ENCODE measurements around the gene ARHGEF4. TPM values are rescaled to one million over a fixed set of nuclear protein-coding genes. Genes with fewer than 3 reads are reported as not detected.

ARHGEF4 gene
- total and polyA plus RNA-seq, 10 of the 15 experiments (the other 5 are each of a cell fraction or from before 2014, with no cell fraction given): 0.02 to 0.24 (median 0.16) TPM; not detected in 6

DNA sequence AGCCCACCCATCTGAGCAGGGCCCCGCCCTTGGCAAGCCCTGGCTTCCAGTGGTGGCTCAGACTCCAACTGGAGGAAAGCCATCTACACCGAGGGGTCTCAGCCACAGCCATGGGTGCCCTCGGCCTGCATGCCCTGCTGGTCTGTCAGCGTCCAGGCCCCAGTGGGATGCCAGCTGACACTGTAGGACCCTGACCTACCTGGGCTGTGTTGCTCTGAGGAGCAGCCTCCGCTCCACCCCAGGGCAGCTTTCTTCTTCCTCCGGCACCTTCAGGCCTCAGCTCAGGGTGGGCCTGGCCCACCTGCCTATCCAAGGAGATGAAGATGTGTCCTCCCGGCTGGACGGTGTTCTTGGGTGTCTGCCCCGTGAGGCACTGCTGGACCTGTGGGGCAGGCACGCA, 13.9 kb upstream of the ARHGEF4 start:
- Histone ChIP-seq H3K4me2 (ENCODE audit: control insufficient read depth, insufficient read depth) (no peak overlapping the region), H4K20me1 (ENCODE audit: control insufficient read depth, insufficient read depth) (no peaks in the 10 kb centered on the region), H3K36me3 (ENCODE audit: control insufficient read depth in 2 of 2, insufficient read depth in 2 of 2, low read length in 1 of 2) (no peaks in the 10 kb centered on the region), H3K27ac (ENCODE audit: control insufficient read depth, insufficient read depth) (no peak overlapping the region), H2AFZ (ENCODE audit: control insufficient read depth, low read depth, low read length) (no peak overlapping the region), H3K9me3 (replicated peaks; ENCODE audit: control insufficient read depth, insufficient read depth, low read length) (no peaks in the 10 kb centered on the region), H3K9ac (ENCODE audit: control insufficient read depth, insufficient read depth, low read length) (no peak overlapping the region), H3K4me3 (no peak overlapping the region), H3K4me1 (ENCODE audit: control insufficient read depth, insufficient read depth, low read length) (peaks cover 15% of the 10 kb centered on the region), H3K79me2 (ENCODE audit: control insufficient read depth, insufficient read depth, low read length) (no peaks in the 10 kb centered on the region), H3K27me3 (replicated peaks in 1 of 2; ENCODE audit: control insufficient read depth in 2 of 2, insufficient read depth in 2 of 2, low read length in 1 of 2) (no peaks in the 10 kb centered on the region)
- DNase-seq (ENCODE audit: low read depth, low spot score) (no peak), ATAC-seq (no peak), FAIRE-seq (no peak)
- WGBS (ENCODE audit: insufficient coverage, insufficient replicate concordance, low lambda C conversion rate, missing lambda C conversion rate): 77% methylated on average over 10 of the region's 10 CpGs
- no TSS peak for BruUV-seq (replicated peaks)
- SMC1A ChIA-PET (ENCODE audit: uncharacterized antibody, unreplicated experiment): interaction anchor here (2.3 to 4.5 kb wide), 2 partner anchors 12 to 23 kb away, joined by 10 to 20 read pairs; no protein-coding TSS in a partner anchor
- TF ChIP-seq POU2F2 (IDR thresholded peaks at IDR 0.05; ENCODE audit: borderline replicate concordance, low read depth, low read length) (no peak), CBFB (IDR thresholded peaks at IDR 0.05; ENCODE audit: low read depth) (no peak), SPI1 (IDR thresholded peaks at IDR 0.05; ENCODE audit: borderline replicate concordance, insufficient read depth, low read depth, low read length) (no peak), TCF12 (IDR thresholded peaks at IDR 0.05; ENCODE audit: low read depth, low read length) (no peak), ZNF24 (IDR thresholded peaks at IDR 0.05) (no peak), ZSCAN29 (IDR thresholded peaks at IDR 0.05) (no peak), MEF2A (IDR thresholded peaks at IDR 0.05; ENCODE audit: insufficient read depth, low read depth, low read length) (no peak), NFYA (IDR thresholded peaks at IDR 0.05; ENCODE audit: borderline replicate concordance, low read depth, low read length) (no peak)
- TF ChIP-seq, protein P1, sequence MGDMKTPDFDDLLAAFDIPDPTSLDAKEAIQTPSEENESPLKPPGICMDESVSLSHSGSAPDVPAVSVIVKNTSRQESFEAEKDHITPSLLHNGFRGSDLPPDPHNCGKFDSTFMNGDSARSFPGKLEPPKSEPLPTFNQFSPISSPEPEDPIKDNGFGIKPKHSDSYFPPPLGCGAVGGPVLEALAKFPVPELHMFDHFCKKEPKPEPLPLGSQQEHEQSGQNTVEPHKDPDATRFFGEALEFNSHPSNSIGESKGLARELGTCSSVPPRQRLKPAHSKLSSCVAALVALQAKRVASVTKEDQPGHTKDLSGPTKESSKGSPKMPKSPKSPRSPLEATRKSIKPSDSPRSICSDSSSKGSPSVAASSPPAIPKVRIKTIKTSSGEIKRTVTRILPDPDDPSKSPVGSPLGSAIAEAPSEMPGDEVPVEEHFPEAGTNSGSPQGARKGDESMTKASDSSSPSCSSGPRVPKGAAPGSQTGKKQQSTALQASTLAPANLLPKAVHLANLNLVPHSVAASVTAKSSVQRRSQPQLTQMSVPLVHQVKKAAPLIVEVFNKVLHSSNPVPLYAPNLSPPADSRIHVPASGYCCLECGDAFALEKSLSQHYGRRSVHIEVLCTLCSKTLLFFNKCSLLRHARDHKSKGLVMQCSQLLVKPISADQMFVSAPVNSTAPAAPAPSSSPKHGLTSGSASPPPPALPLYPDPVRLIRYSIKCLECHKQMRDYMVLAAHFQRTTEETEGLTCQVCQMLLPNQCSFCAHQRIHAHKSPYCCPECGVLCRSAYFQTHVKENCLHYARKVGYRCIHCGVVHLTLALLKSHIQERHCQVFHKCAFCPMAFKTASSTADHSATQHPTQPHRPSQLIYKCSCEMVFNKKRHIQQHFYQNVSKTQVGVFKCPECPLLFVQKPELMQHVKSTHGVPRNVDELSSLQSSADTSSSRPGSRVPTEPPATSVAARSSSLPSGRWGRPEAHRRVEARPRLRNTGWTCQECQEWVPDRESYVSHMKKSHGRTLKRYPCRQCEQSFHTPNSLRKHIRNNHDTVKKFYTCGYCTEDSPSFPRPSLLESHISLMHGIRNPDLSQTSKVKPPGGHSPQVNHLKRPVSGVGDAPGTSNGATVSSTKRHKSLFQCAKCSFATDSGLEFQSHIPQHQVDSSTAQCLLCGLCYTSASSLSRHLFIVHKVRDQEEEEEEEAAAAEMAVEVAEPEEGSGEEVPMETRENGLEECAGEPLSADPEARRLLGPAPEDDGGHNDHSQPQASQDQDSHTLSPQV (IDR thresholded peaks at IDR 0.05): no peak
- intact Hi-C loops (cut with micrococcal nuclease; ENCODE audit: unreplicated experiment) (no loop called here), in situ Hi-C loops (cut with MboI) (no loop called here)
- POLR2A ChIA-PET: interaction anchor here (1.1 kb wide), 1 partner anchor 446 kb away, joined by 4 read pairs; no protein-coding TSS in a partner anchor
- RAD21 ChIA-PET (ENCODE audit: unreplicated experiment): interaction anchor here (2.8 to 2.9 kb wide), 2 partner anchors 24 to 51 kb away, joined by 18 to 32 read pairs; no protein-coding TSS in a partner anchor
- CTCF ChIA-PET: interaction anchor here (0.5 to 5.6 kb wide), 4 partner anchors 22 to 288 kb away, joined by 3 to 33 read pairs (median 12); no protein-coding TSS in a partner anchor
